ENCODE results near the gene COL8A1.

COL8A1 gene

DNA sequence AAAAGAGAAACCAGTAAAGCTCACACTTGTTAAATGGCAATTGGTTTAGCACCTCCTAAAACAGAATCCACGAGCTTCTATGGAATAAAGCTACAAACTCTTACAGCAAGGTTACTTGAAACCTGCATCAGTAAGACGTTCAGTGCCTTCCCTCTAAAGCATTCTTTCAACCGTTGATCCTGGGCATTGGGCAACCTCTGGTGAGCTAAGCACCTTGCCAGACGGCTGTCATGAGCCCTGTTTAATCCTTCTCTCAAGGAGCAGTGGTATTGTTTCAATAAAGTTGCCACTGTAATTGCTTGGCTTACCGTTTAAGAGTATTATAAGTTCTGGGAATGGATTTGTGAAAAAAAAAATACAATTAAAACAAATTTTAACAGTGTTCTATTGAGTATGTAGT, 75.0 kb downstream of the COL8A1 start:
- no CpG with 5 or more reads among the region's 5 CpGs for WGBS (ENCODE audit: extremely low coverage, insufficient coverage, insufficient read length)
- no peak overlapping the region for H3K14ac ChIP-seq (ENCODE audit: low read length)
- no peak overlapping the region for H3K4me3 ChIP-seq (ENCODE audit: low read depth, low read length)
- no peak overlapping the region for H3K4ac ChIP-seq (ENCODE audit: low read depth, low read length)
- no peaks in the 10 kb centered on the region for H3K27me3 ChIP-seq (ENCODE audit: insufficient read depth, low read length)
- H3K79me1 ChIP-seq (ENCODE audit: low read length) = no peaks in the 10 kb centered on the region
- H3K36me3 ChIP-seq (ENCODE audit: control insufficient read depth in 1 of 2, insufficient read depth in 2 of 2, low read length in 2 of 2) = no peaks in the 10 kb centered on the region
- H2BK12ac ChIP-seq (ENCODE audit: low read length) = no peak overlapping the region
- H3K18ac ChIP-seq (ENCODE audit: low read length) = no peak overlapping the region
- H2BK5ac ChIP-seq (ENCODE audit: low read depth, low read length, poor library complexity) = no peak overlapping the region
- H3K4me2 ChIP-seq (ENCODE audit: low read length) = no peak overlapping the region
- H3K27ac ChIP-seq (ENCODE audit: low read depth, low read length) = no peak overlapping the region
- H4K12ac ChIP-seq (ENCODE audit: low read depth, low read length) = no peak overlapping the region
- H4K8ac ChIP-seq (ENCODE audit: low read depth, low read length) = no peak overlapping the region
- no peak overlapping the region for H4K91ac ChIP-seq (ENCODE audit: low read depth, low read length)
- H3K9ac ChIP-seq (ENCODE audit: low read length) = no peak overlapping the region
- H2AK5ac ChIP-seq (ENCODE audit: low read length) = no peak overlapping the region
- no peaks in the 10 kb centered on the region for H3K79me2 ChIP-seq (ENCODE audit: control insufficient read depth, insufficient read depth, low read length, poor library complexity)
- H3K9me3 ChIP-seq (ENCODE audit: insufficient read depth, low read depth, low read length) = no peaks in the 10 kb centered on the region
- H2AFZ ChIP-seq (ENCODE audit: insufficient read depth, low read length, poor library complexity) = no peak overlapping the region
- H3K23ac ChIP-seq (ENCODE audit: low read length) = no peak overlapping the region
- no peak overlapping the region for H2BK120ac ChIP-seq (ENCODE audit: insufficient read depth, low read length, poor library complexity)
- no peak for DNase-seq
- H3K4me1 ChIP-seq (ENCODE audit: control insufficient read depth in 1 of 2, insufficient read depth in 2 of 2, low read length in 2 of 2) = no peaks in the 10 kb centered on the region

DNA sequence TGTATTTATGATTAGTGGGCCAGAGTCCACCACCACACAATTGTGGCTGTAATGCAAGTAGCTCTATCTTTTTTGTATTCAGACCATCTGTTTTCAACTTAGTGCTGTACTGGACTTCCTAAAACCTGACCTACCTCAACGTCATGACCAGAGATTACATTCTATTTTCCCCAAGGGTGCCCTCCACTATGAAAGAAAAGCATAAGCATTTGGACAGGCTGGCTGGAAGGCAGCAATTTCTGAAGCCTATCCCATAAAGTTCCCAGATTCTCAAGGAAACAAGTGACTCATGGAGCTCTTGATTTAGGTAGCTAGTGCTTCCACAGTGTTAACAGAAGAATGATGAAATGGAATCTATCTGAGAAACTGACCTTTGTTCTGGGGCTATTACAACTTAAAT, 75.8 kb downstream of the COL8A1 start:
- Histone ChIP-seq H2AFZ (ENCODE audit: insufficient read depth, low read length, poor library complexity) (no peak overlapping the region), H3K9ac (ENCODE audit: low read length) (no peak overlapping the region), H3K4ac (ENCODE audit: low read depth, low read length) (no peak overlapping the region), H3K23ac (ENCODE audit: low read length) (no peak overlapping the region), H3K36me3 (ENCODE audit: control insufficient read depth in 1 of 2, insufficient read depth in 2 of 2, low read length in 2 of 2) (no peaks in the 10 kb centered on the region), H3K4me1 (ENCODE audit: control insufficient read depth in 1 of 2, insufficient read depth in 2 of 2, low read length in 2 of 2) (no peaks in the 10 kb centered on the region), H2BK5ac (ENCODE audit: low read depth, low read length, poor library complexity) (no peak overlapping the region), H2BK120ac (ENCODE audit: insufficient read depth, low read length, poor library complexity) (no peak overlapping the region), H3K4me2 (ENCODE audit: low read length) (no peak overlapping the region), H3K9me3 (ENCODE audit: insufficient read depth, low read depth, low read length) (no peaks in the 10 kb centered on the region), H3K14ac (ENCODE audit: low read length) (no peak overlapping the region), H3K27ac (ENCODE audit: low read depth, low read length) (no peak overlapping the region), H3K18ac (ENCODE audit: low read length) (no peak overlapping the region), H4K8ac (ENCODE audit: low read depth, low read length) (no peak overlapping the region), H3K79me2 (ENCODE audit: control insufficient read depth, insufficient read depth, low read length, poor library complexity) (no peaks in the 10 kb centered on the region), H4K91ac (ENCODE audit: low read depth, low read length) (no peak overlapping the region), H3K79me1 (ENCODE audit: low read length) (no peaks in the 10 kb centered on the region), H4K12ac (ENCODE audit: low read depth, low read length) (no peak overlapping the region), H2AK5ac (ENCODE audit: low read length) (no peak overlapping the region), H3K27me3 (ENCODE audit: insufficient read depth, low read length) (no peaks in the 10 kb centered on the region), H3K4me3 (ENCODE audit: low read depth, low read length) (no peak overlapping the region), H2BK12ac (ENCODE audit: low read length) (no peak overlapping the region)
- whole genome bisulfite sequencing (ENCODE audit: extremely low coverage, insufficient coverage, insufficient read length) = no CpG with 5 or more reads among the region's 1 CpG
- DNase-seq = no peak

DNA sequence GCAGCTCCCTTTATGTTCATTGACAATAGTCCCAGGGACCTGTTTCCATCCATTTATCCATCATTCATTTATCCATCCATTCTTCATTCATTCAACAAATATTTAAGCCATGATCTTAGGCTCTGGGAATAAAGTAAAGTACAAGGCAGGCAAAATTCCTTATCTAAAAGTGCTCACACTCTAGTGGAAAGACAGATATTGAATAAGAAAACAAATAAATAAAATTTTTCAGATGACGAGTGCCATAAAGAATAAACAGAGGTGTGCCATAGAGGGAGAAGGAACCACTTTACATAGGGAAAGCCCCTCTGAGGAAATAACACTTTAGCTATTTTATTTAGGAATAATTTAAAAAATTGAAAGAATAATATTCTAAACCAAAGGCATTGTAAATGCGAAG, 76.2 kb downstream of the COL8A1 start:
- Histone ChIP-seq H3K79me1 (ENCODE audit: low read length) (no peaks in the 10 kb centered on the region), H3K18ac (ENCODE audit: low read length) (no peak overlapping the region), H4K12ac (ENCODE audit: low read depth, low read length) (no peak overlapping the region), H3K14ac (ENCODE audit: low read length) (no peak overlapping the region), H3K9ac (ENCODE audit: low read length) (no peak overlapping the region), H3K9me3 (ENCODE audit: insufficient read depth, low read depth, low read length) (no peaks in the 10 kb centered on the region), H3K4ac (ENCODE audit: low read depth, low read length) (no peak overlapping the region), H2AFZ (ENCODE audit: insufficient read depth, low read length, poor library complexity) (no peak overlapping the region), H3K79me2 (ENCODE audit: control insufficient read depth, insufficient read depth, low read length, poor library complexity) (no peaks in the 10 kb centered on the region), H2BK12ac (ENCODE audit: low read length) (no peak overlapping the region), H2BK120ac (ENCODE audit: insufficient read depth, low read length, poor library complexity) (no peak overlapping the region), H3K4me3 (ENCODE audit: low read depth, low read length) (no peak overlapping the region), H4K91ac (ENCODE audit: low read depth, low read length) (no peak overlapping the region), H3K27me3 (ENCODE audit: insufficient read depth, low read length) (no peaks in the 10 kb centered on the region), H3K4me2 (ENCODE audit: low read length) (no peak overlapping the region), H3K23ac (ENCODE audit: low read length) (no peak overlapping the region), H2BK5ac (ENCODE audit: low read depth, low read length, poor library complexity) (no peak overlapping the region), H4K8ac (ENCODE audit: low read depth, low read length) (no peak overlapping the region), H2AK5ac (ENCODE audit: low read length) (no peak overlapping the region), H3K4me1 (ENCODE audit: control insufficient read depth in 1 of 2, insufficient read depth in 2 of 2, low read length in 2 of 2) (no peaks in the 10 kb centered on the region), H3K36me3 (ENCODE audit: control insufficient read depth in 1 of 2, insufficient read depth in 2 of 2, low read length in 2 of 2) (no peaks in the 10 kb centered on the region), H3K27ac (ENCODE audit: low read depth, low read length) (no peak overlapping the region)
- DNase-seq = no peak
- WGBS (ENCODE audit: extremely low coverage, insufficient coverage, insufficient read length) = no CpG with 5 or more reads among the region's 2 CpGs

DNA sequence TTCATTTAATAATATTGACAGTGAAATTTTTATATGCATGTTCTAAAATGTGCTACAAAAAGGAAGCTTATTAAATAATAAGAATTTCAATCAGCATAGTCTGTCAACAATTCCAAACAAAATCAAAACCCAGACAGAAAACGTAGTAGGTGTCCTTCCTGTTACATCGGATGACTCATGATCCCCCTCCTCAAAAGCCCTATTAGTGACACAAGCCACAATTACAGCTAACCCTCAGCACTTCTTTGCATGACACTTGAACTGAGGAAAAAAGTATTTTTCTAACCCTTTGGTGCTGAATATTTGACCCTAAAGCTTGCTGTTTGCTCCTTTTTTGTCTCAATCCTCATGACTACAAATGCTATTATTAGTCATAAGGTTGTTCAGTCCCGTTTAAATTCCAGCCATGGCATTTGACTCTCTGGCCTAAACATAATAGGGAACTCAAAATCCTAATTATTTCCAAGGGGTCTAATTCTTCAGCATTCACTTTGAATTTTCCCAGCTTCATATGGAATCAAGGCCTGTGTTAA, 78.1 kb downstream of the COL8A1 start:
- no CpG with 5 or more reads among the region's 3 CpGs for WGBS (ENCODE audit: extremely low coverage, insufficient coverage, insufficient read length)

More for the DNA sequence above, 78.1 kb downstream of the COL8A1 start:
- Histone ChIP-seq H4K91ac (ENCODE audit: low read depth, low read length) (no peak overlapping the region), H2BK5ac (ENCODE audit: low read depth, low read length, poor library complexity) (no peak overlapping the region), H3K4me3 (ENCODE audit: low read depth, low read length) (no peak overlapping the region), H2AK5ac (ENCODE audit: low read length) (no peak overlapping the region), H2BK12ac (ENCODE audit: low read length) (no peak overlapping the region), H2AFZ (ENCODE audit: insufficient read depth, low read length, poor library complexity) (no peak overlapping the region), H3K14ac (ENCODE audit: low read length) (no peak overlapping the region), H3K27ac (ENCODE audit: low read depth, low read length) (no peak overlapping the region), H4K8ac (ENCODE audit: low read depth, low read length) (no peak overlapping the region), H3K27me3 (ENCODE audit: insufficient read depth, low read length) (no peaks in the 10 kb centered on the region), H3K23ac (ENCODE audit: low read length) (no peak overlapping the region), H3K4ac (ENCODE audit: low read depth, low read length) (no peak overlapping the region), H3K9ac (ENCODE audit: low read length) (no peak overlapping the region), H4K12ac (ENCODE audit: low read depth, low read length) (no peak overlapping the region), H3K79me2 (ENCODE audit: control insufficient read depth, insufficient read depth, low read length, poor library complexity) (no peaks in the 10 kb centered on the region), H2BK120ac (ENCODE audit: insufficient read depth, low read length, poor library complexity) (no peak overlapping the region), H3K18ac (ENCODE audit: low read length) (no peak overlapping the region), H3K36me3 (ENCODE audit: control insufficient read depth in 1 of 2, insufficient read depth in 2 of 2, low read length in 2 of 2) (no peaks in the 10 kb centered on the region), H3K9me3 (ENCODE audit: insufficient read depth, low read depth, low read length) (no peaks in the 10 kb centered on the region), H3K4me2 (ENCODE audit: low read length) (no peak overlapping the region), H3K4me1 (ENCODE audit: control insufficient read depth in 1 of 2, insufficient read depth in 2 of 2, low read length in 2 of 2) (no peaks in the 10 kb centered on the region), H3K79me1 (ENCODE audit: low read length) (no peaks in the 10 kb centered on the region)
- no peak for DNase-seq
